Measurements from ENCODE around the gene WWOX. TPM values are rescaled to one million over a fixed set of nuclear protein-coding genes. Genes with fewer than 3 reads are reported as not detected.

The WWOX gene
- total RNA-seq, 1 experiment from 2014 or later = 28.3 TPM

GRCh38 chr16:78221892-78222291, 122.4 kb downstream of the WWOX start:
- H3K4me1 ChIP-seq (ENCODE audit: insufficient read depth, low read length) = no peaks in the 10 kb centered on the region
- H4K20me1 ChIP-seq (ENCODE audit: low read length) = no peaks in the 10 kb centered on the region
- no peak overlapping the region for H3K9ac ChIP-seq (ENCODE audit: low read length)
- no peak overlapping the region for H3K27ac ChIP-seq (ENCODE audit: low read length)
- H2AFZ ChIP-seq (ENCODE audit: low read length) = no peak overlapping the region
- POLR2A ChIA-PET (ENCODE audit: unreplicated experiment) = no interaction called here
- H3K9me2 ChIP-seq (replicated peaks; ENCODE audit: low read length) = no peaks in the 10 kb centered on the region
- no peaks in the 10 kb centered on the region for H3K27me3 ChIP-seq (ENCODE audit: low read length)
- H3K4me3 ChIP-seq (ENCODE audit: low read length) = no peak overlapping the region
- no peaks in the 10 kb centered on the region for H3K9me3 ChIP-seq (ENCODE audit: low read length)
- ATAC-seq (no peak), DNase-seq (no peak)
- CTCF ChIA-PET = no interaction called here
- no peaks in the 10 kb centered on the region for H3K36me3 ChIP-seq (ENCODE audit: low read depth, low read length)
- H3F3A ChIP-seq (ENCODE audit: low read length, unreplicated experiment) = no peaks in the 10 kb centered on the region
- intact Hi-C loops (cut with micrococcal nuclease) = no loop called here
- H3K4me2 ChIP-seq (ENCODE audit: low read length) = no peak overlapping the region
- TF ChIP-seq EZH2phosphoT487 (IDR thresholded peaks at IDR 0.05; ENCODE audit: borderline replicate concordance, low read length) (no peak), EZH2 (IDR thresholded peaks at IDR 0.05; ENCODE audit: low read length, unreplicated experiment) (no peak), CTCF (conservative IDR thresholded peaks at IDR 0.05; ENCODE audit: low read depth, low read length) (no peak)
- BruUV-seq (replicated peaks) = no TSS peak
- H3K79me2 ChIP-seq (ENCODE audit: low read length) = no peaks in the 10 kb centered on the region

GRCh38 chr16:78224342-78224741, 124.9 kb downstream of the WWOX start:
- no TSS peak for BruUV-seq (replicated peaks)
- no peaks in the 10 kb centered on the region for H3K9me2 ChIP-seq (replicated peaks; ENCODE audit: low read length)
- no peak overlapping the region for H3K9ac ChIP-seq (ENCODE audit: low read length)
- no peaks in the 10 kb centered on the region for H3K9me3 ChIP-seq (ENCODE audit: low read length)
- intact Hi-C loops (cut with micrococcal nuclease) = no loop called here
- no peak overlapping the region for H3K4me2 ChIP-seq (ENCODE audit: low read length)
- no peaks in the 10 kb centered on the region for H3F3A ChIP-seq (ENCODE audit: low read length, unreplicated experiment)
- DNase-seq = peak; percentile 28
- H3K27ac ChIP-seq (ENCODE audit: low read length) = no peak overlapping the region
- ChIA-PET CTCF (no interaction called here), POLR2A (ENCODE audit: unreplicated experiment) (no interaction called here)
- no peak for TF ChIP-seq CTCF (conservative IDR thresholded peaks at IDR 0.05; ENCODE audit: low read depth, low read length)
- no peak for TF ChIP-seq EZH2 (IDR thresholded peaks at IDR 0.05; ENCODE audit: low read length, unreplicated experiment)
- TF ChIP-seq EZH2phosphoT487 (IDR thresholded peaks at IDR 0.05; ENCODE audit: borderline replicate concordance, low read length) = no peak
- no peaks in the 10 kb centered on the region for H3K27me3 ChIP-seq (ENCODE audit: low read length)
- H3K4me1 ChIP-seq (ENCODE audit: insufficient read depth, low read length) = no peaks in the 10 kb centered on the region; the same call in 1 of the 2 replicates
- H4K20me1 ChIP-seq (ENCODE audit: low read length) = no peaks in the 10 kb centered on the region
- H3K36me3 ChIP-seq (ENCODE audit: low read depth, low read length) = no peaks in the 10 kb centered on the region
- ATAC-seq = peak; percentile 46
- no peak overlapping the region for H3K4me3 ChIP-seq (ENCODE audit: low read length)
- H3K79me2 ChIP-seq (ENCODE audit: low read length) = no peaks in the 10 kb centered on the region
- no peak overlapping the region for H2AFZ ChIP-seq (ENCODE audit: low read length)

- DNase-seq (no peak), ATAC-seq (no peak)
- intact Hi-C loops (cut with micrococcal nuclease) = no loop called here
These were observed 126.5 kb downstream of the WWOX start for GRCh38 chr16:78225919-78226318.

More at GRCh38 chr16:78225919-78226318, 126.5 kb downstream of the WWOX start:
- Histone ChIP-seq H3K27me3 (ENCODE audit: low read length) (no peaks in the 10 kb centered on the region), H2AFZ (ENCODE audit: low read length) (no peak overlapping the region), H3K9ac (ENCODE audit: low read length) (no peak overlapping the region), H3K4me2 (ENCODE audit: low read length) (no peak overlapping the region), H3K9me3 (ENCODE audit: low read length) (no peaks in the 10 kb centered on the region), H3K4me1 (ENCODE audit: insufficient read depth, low read length) (peaks cover 7% of the 10 kb centered on the region), H3F3A (ENCODE audit: low read length, unreplicated experiment) (no peaks in the 10 kb centered on the region), H4K20me1 (ENCODE audit: low read length) (no peaks in the 10 kb centered on the region), H3K9me2 (replicated peaks; ENCODE audit: low read length) (no peaks in the 10 kb centered on the region), H3K36me3 (ENCODE audit: low read depth, low read length) (no peaks in the 10 kb centered on the region), H3K4me3 (ENCODE audit: low read length) (no peak overlapping the region), H3K79me2 (ENCODE audit: low read length) (no peaks in the 10 kb centered on the region), H3K27ac (ENCODE audit: low read length) (no peak overlapping the region)
- no TSS peak for BruUV-seq (replicated peaks)
- ChIA-PET POLR2A (ENCODE audit: unreplicated experiment) (no interaction called here), CTCF (no interaction called here)
- TF ChIP-seq EZH2phosphoT487 (IDR thresholded peaks at IDR 0.05; ENCODE audit: borderline replicate concordance, low read length) (no peak), EZH2 (IDR thresholded peaks at IDR 0.05; ENCODE audit: low read length, unreplicated experiment) (no peak), CTCF (conservative IDR thresholded peaks at IDR 0.05; ENCODE audit: low read depth, low read length) (no peak)
